MM.1S (cell line): ENCODE data around the gene ARL2BP.

Source experiments
- DNase-seq: peaks from one replicate; pipeline ENCODE4 v3.0.0-alpha.2; 2015
- H2AFZ ChIP-seq: fragments of 300-600 bp; sonication (generic); 2 replicates; pipeline ENCODE4 v1.6.0; 2016; ENCODE audit warnings: antibody characterized with exemption, low read length
- H3F3A ChIP-seq: fragments of 300-600 bp; sonication (generic); 2 replicates; pipeline ENCODE4 v1.6.1; 2016; ENCODE audit warnings: mild to moderate bottlenecking, antibody characterized with exemption, low read length, moderate library complexity, mixed read lengths; ENCODE audit not compliant: insufficient read depth
- H3K27ac ChIP-seq: fragments of 300-600 bp; sonication (generic); 2 replicates; pipeline ENCODE4 v1.5.1; 2016; ENCODE audit warnings: mild to moderate bottlenecking, low read length
- H3K27me3 ChIP-seq: fragments of 300-600 bp; sonication (generic); replicated peaks from 2 replicates; pipeline ENCODE4 v1.6.0; 2016; ENCODE audit warnings: low read length; ENCODE audit not compliant: insufficient read depth
- H3K36me3 ChIP-seq: fragments of 300-600 bp; sonication (generic); replicated peaks from 2 replicates; pipeline ENCODE4 v1.6.1; 2016; ENCODE audit warnings: mild to moderate bottlenecking, low read length, mixed read lengths; ENCODE audit not compliant: insufficient read depth
- H3K4me1 ChIP-seq: fragments of 300-600 bp; sonication (generic); 2 replicates; pipeline ENCODE4 v1.6.1; 2016; ENCODE audit warnings: low read length, mixed read lengths
- H3K4me2 ChIP-seq: fragments of 300-600 bp; sonication (generic); 2 replicates; pipeline ENCODE4 v1.6.0; 2016; ENCODE audit warnings: low read depth, low read length
- H3K4me3 ChIP-seq: fragments of 300-600 bp; sonication (generic); 2 replicates; pipeline ENCODE4 v1.5.1; 2016; ENCODE audit warnings: low read length, mixed read lengths
- H3K79me2 ChIP-seq: fragments of 300-600 bp; sonication (generic); 2 replicates; pipeline ENCODE4 v1.6.1; 2016; ENCODE audit warnings: mixed run types, low read length, mixed read lengths
- H3K9ac ChIP-seq: fragments of 300-600 bp; sonication (generic); 2 replicates; pipeline ENCODE4 v1.6.1; 2016; ENCODE audit warnings: low read length, mixed read lengths
- H3K9me2 ChIP-seq: fragments of 300-600 bp; sonication (generic); replicated peaks from 2 replicates; pipeline ENCODE4 v1.6.1; 2016; ENCODE audit warnings: mild to moderate bottlenecking, low read length, mixed read lengths; ENCODE audit not compliant: insufficient read depth
- H3K9me3 ChIP-seq: fragments of 300-600 bp; sonication (generic); replicated peaks from 2 replicates; pipeline ENCODE4 v1.6.1; 2016; ENCODE audit warnings: mild to moderate bottlenecking, low read length, mixed read lengths; ENCODE audit not compliant: insufficient read depth
- H4K20me1 ChIP-seq: fragments of 300-600 bp; sonication (generic); 2 replicates; pipeline ENCODE4 v1.6.1; 2016; ENCODE audit warnings: mild to moderate bottlenecking, low read length, moderate library complexity, mixed read lengths; ENCODE audit not compliant: insufficient read depth
- EZH2 ChIP-seq: fragments of 300-600 bp; sonication (generic); optimal IDR thresholded peaks from 2 replicates; pipeline ENCODE3; 2017; ENCODE audit warnings: low read depth, mild to moderate bottlenecking, antibody characterized with exemption, low read length, mixed read lengths
- EZH2phosphoT487 ChIP-seq: fragments of 300-600 bp; sonication (generic); IDR thresholded peaks from 2 replicates; pipeline ENCODE4 v1.6.1; 2018; ENCODE audit warnings: antibody characterized with exemption, low read length
- TF ChIP-seq, protein P1 (sequence below): fragments of 300-600 bp; sonication (generic); IDR thresholded peaks from 2 replicates; pipeline ENCODE4 v1.5.1; 2016; ENCODE audit warnings: antibody characterized with exemption, low read length, mixed read lengths

The ARL2BP gene

DNA sequence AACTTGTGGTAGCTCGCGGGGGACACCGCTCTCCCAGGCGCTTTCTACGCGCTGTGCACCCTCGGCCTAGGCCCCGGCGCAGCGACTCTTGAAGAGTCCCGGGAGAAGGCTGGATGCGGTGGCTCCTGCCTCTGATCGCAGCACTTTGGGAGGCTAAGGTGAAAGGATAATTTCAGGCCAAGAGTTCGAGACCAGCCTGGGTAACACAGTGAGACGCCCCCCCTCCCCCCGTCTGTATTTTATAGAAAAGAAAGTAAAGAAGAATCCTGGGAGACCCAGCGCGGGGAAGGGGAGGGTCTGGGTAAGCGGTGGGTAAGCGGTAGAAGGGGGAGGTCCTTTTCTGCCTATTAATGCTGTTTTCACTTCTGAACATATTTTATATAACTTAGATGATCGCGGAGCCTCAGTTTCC lies 39.9 kb downstream of the ARL2BP start:
- H3K4me2 ChIP-seq: peak overlapping the region; percentile 97
- no peaks in the 10 kb centered on the region for H3K27me3 ChIP-seq
- no peak for DNase-seq
- H4K20me1 ChIP-seq: no peaks in the 10 kb centered on the region
- no peaks in the 10 kb centered on the region for H3K36me3 ChIP-seq
- peaks cover 6% of the 10 kb centered on the region for H3K4me1 ChIP-seq
- H3K9me2 ChIP-seq: no peaks in the 10 kb centered on the region
- H2AFZ ChIP-seq: peak overlapping the region; percentile 60
- H3F3A ChIP-seq: no peaks in the 10 kb centered on the region; the same call in 1 of the 2 replicates
- H3K9ac ChIP-seq: peak overlapping the region; percentile 24; the same call in 1 of the 2 replicates
- H3K27ac ChIP-seq: no peak overlapping the region
- H3K4me3 ChIP-seq: peak overlapping the region; percentile 67
- no peaks in the 10 kb centered on the region for H3K79me2 ChIP-seq
- H3K9me3 ChIP-seq: no peaks in the 10 kb centered on the region
- no peak for TF ChIP-seq EZH2

DNA sequence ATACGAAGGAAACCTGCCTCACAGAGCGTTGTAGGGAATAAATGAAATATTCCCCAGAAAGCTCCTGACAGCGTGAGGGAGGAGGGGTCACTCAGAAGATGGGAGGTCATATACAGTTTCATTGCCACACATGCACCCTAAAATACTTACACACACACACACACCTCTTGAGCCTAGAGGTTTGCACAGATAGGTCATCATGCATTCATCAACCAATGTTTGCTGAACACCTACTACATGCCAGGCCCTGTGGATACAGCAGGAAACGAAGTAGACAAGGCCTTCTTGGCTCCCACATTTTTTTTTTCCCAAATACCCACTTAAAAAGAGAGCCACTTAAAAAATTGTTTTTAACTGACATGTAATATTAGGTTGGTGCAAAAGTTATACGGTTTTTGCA lies 40.3 kb downstream of the ARL2BP start:
- DNase-seq: no peak
- Histone ChIP-seq H3K4me1 (peaks cover 9% of the 10 kb centered on the region), H3K9ac (no peak overlapping the region), H3K4me3 (no peak overlapping the region), H3K36me3 (no peaks in the 10 kb centered on the region), H3K27me3 (no peaks in the 10 kb centered on the region), H2AFZ (no peak overlapping the region), H3F3A (no peaks in the 10 kb centered on the region; the same call in 1 of the 2 replicates), H3K4me2 (no peak overlapping the region), H3K9me3 (no peaks in the 10 kb centered on the region), H3K79me2 (no peaks in the 10 kb centered on the region), H3K9me2 (no peaks in the 10 kb centered on the region), H4K20me1 (no peaks in the 10 kb centered on the region), H3K27ac (no peak overlapping the region)
- TF ChIP-seq EZH2phosphoT487 (no peak), EZH2 (no peak)
- TF ChIP-seq, protein P1, sequence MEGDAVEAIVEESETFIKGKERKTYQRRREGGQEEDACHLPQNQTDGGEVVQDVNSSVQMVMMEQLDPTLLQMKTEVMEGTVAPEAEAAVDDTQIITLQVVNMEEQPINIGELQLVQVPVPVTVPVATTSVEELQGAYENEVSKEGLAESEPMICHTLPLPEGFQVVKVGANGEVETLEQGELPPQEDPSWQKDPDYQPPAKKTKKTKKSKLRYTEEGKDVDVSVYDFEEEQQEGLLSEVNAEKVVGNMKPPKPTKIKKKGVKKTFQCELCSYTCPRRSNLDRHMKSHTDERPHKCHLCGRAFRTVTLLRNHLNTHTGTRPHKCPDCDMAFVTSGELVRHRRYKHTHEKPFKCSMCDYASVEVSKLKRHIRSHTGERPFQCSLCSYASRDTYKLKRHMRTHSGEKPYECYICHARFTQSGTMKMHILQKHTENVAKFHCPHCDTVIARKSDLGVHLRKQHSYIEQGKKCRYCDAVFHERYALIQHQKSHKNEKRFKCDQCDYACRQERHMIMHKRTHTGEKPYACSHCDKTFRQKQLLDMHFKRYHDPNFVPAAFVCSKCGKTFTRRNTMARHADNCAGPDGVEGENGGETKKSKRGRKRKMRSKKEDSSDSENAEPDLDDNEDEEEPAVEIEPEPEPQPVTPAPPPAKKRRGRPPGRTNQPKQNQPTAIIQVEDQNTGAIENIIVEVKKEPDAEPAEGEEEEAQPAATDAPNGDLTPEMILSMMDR: no peak

DNA sequence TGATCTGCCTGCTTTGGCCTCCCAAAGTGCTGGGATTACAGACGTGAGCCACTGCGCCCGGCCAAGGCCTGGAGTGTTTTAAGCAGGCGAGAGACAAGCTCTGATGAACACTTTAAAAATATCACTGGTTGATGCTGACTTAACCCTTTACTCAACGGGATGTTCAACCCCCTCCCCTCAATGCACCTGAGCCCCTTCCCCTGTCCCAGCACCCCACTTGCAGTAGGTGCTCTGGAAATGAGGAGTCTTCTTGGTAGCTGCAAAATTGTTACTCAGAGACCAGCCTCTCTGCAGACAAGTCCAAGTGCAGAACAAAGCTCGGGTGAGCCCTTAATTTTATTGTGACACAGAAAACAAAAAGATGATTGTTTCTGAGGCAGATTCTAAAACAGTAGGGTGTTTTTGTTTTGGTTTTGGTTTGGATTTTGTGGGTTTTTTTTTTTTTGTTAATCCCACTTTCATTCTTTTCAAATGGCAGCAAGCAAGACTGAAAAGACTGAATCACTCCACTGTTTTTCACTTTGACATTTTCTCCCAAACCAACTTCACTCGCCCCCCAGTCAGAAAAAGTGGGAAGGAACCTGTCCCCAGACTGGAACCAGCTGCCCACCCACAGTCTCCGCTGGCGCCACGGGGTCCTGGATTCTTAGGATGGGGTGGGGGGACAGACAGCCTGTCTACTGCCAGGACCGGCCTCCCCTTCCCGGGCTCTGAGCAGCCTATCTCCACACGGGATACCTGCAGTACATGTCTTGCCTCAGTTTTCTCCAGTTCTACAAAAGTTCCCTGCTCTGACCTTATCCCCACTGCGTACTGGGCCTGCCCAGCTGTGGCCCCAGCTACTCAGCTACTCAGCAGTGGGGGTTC lies 44.6 kb downstream of the ARL2BP start:
- no peak overlapping the region for H3K4me3 ChIP-seq
- TF ChIP-seq, protein P1: no peak
- TF ChIP-seq EZH2 (no peak), EZH2phosphoT487 (no peak)
- H2AFZ ChIP-seq: peak overlapping the region; percentile 62
- H3K36me3 ChIP-seq: no peaks in the 10 kb centered on the region
- H3K79me2 ChIP-seq: no peaks in the 10 kb centered on the region
- H3F3A ChIP-seq: no peaks in the 10 kb centered on the region; the same call in 1 of the 2 replicates
- peaks cover 9% of the 10 kb centered on the region for H3K4me1 ChIP-seq
- no peaks in the 10 kb centered on the region for H3K9me2 ChIP-seq
- H3K9me3 ChIP-seq: no peaks in the 10 kb centered on the region
- H4K20me1 ChIP-seq: no peaks in the 10 kb centered on the region
- H3K27me3 ChIP-seq: no peaks in the 10 kb centered on the region
- peak overlapping the region; percentile 3; the same call in 1 of the 2 replicates for H3K9ac ChIP-seq
- H3K4me2 ChIP-seq: peak overlapping the region; percentile 68
- peak; percentile 35 for DNase-seq
- H3K27ac ChIP-seq: no peak overlapping the region

DNA sequence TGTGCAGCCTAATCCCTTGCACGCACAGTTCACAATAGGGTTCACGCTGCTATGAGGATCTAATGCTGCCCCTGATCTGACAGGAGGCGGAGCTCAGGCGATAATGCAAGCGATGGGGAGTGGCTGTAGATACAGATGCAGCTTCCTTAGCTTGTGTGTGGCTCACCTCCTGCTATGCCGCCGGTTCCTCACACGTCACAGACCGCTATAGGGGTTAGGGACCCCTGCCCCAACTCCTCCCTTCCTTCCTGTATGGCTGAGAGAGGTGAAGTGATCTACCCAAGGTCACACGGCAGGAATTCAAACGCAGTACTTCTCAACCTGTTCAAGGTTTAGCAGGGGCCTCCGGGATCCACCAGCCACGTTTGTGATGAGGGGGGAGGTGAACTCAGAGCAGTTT lies 52.8 kb downstream of the ARL2BP start:
- no peaks in the 10 kb centered on the region for H3K27me3 ChIP-seq
- no peak overlapping the region for H3K9ac ChIP-seq
- H4K20me1 ChIP-seq: no peaks in the 10 kb centered on the region
- peaks cover 9% of the 10 kb centered on the region; the same call in 1 of the 2 replicates for H3K4me1 ChIP-seq
- H3K27ac ChIP-seq: no peak overlapping the region
- H3K9me3 ChIP-seq: no peaks in the 10 kb centered on the region
- H3K4me2 ChIP-seq: no peak overlapping the region
- no peaks in the 10 kb centered on the region for H3K36me3 ChIP-seq
- peaks cover 15% of the 10 kb centered on the region for H3F3A ChIP-seq
- H3K79me2 ChIP-seq: no peaks in the 10 kb centered on the region
- no peaks in the 10 kb centered on the region for H3K9me2 ChIP-seq
- no peak overlapping the region for H2AFZ ChIP-seq
- DNase-seq: no peak
- H3K4me3 ChIP-seq: no peak overlapping the region
- TF ChIP-seq EZH2 (no peak), EZH2phosphoT487 (no peak)
- TF ChIP-seq, protein P1: no peak
